ENCODE results near the gene MMP17. TPM values are rescaled to one million over a fixed set of nuclear protein-coding genes. Genes with fewer than 3 reads are reported as not detected.

MMP17 gene
- total and polyA plus RNA-seq, 2 of the 4 experiments (the other 2 are of a cell fraction) = 1.4 to 11.8 TPM

DNA sequence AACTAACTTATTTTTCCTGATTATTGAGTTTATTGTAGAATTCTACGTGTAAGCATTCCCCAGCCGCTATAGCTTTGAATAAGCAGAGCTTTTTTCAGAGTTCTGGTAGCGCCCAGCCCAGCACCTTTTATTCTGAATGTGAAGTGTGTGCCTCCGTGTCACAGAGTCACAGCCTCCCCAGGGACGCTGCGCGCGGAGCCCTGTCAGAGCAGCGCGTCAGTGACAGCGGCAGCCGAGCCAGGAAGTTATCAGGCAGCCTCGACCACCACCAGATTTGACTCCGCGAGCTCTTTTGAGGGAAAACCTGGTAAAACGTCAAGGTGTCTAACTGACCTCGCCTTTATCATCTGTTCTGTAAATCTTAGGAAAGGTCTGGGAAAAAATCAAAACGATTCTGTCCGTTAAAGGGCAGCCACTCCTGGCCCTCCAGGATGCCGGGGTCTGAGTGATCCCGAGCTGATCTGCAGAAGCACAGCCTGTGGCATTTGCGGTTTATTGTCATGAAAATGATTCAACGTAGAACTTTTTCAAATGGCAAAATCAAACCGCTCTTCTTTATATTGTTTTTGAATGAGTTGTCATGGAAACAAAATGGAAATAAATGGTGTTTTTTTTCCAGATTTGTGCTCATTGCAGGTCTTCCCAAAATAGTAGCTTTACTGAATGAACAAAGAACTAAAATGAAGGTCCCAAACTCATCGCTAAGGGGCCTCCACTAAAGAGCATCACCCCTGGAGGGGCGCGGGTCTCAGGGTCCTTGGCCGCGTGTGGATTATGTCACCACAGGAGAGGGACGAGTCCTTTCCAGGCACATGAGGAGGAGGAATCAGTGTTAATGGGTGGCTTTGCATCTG, 43.1 kb upstream of the MMP17 start:
- Histone ChIP-seq H4K8ac (ENCODE audit: low read depth in 2 of 2, low read length in 2 of 2) (peak overlapping the region in 1 of 2 experiments; percentile 46; a peak in 1 of 4 replicates), H2BK5ac (ENCODE audit: low read depth, low read length, poor library complexity, severe bottlenecking) (peak overlapping the region; percentile 73), H3K9me1 (ENCODE audit: insufficient read depth, low read length) (peaks cover 7% of the 10 kb centered on the region), H3K27ac (ENCODE audit: insufficient read depth, low read length) (peak overlapping the region; percentile 62), H2AK9ac (replicated peaks; ENCODE audit: low read depth, low read length, poor library complexity) (peak overlapping the region; percentile 58), H4K91ac (ENCODE audit: insufficient read depth, low read depth, low read length) (peak overlapping the region; percentile 52; the same call in 1 of the 2 replicates), H3K4me3 (ENCODE audit: insufficient read depth, low read depth, low read length) (no peak overlapping the region), H3K36me3 (ENCODE audit: control insufficient read depth, insufficient read depth, low read length) (peaks cover 39% of the 10 kb centered on the region), H2BK20ac (ENCODE audit: low read depth, low read length) (peak overlapping the region; percentile 9), H4K5ac (ENCODE audit: low read depth, low read length) (no peak overlapping the region), H3K23ac (ENCODE audit: low read depth, low read length) (no peak overlapping the region), H2AFZ (replicated peaks; ENCODE audit: low read length, poor library complexity) (peak overlapping the region; percentile 8), H3K18ac (ENCODE audit: low read depth, low read length) (no peak overlapping the region), H3K4me1 (ENCODE audit: control insufficient read depth, insufficient read depth, low read length) (peaks cover 5% of the 10 kb centered on the region; the same call in 1 of the 2 replicates), H3K9ac (ENCODE audit: low read depth, low read length) (no peak overlapping the region), H3K79me1 (ENCODE audit: low read depth in 1 of 2, low read length in 2 of 2) (peaks cover 7 to 32% of the 10 kb centered on the region in 2 experiments; a peak in 2 of 4 replicates), H3K9me3 (ENCODE audit: control insufficient read depth, insufficient read depth, low read length) (no peaks in the 10 kb centered on the region), H2BK15ac (ENCODE audit: low read depth, low read length) (peak overlapping the region; percentile 63; the same call in 1 of the 3 replicates), H3K4ac (ENCODE audit: low read depth, low read length) (peak overlapping the region; percentile 84), H3K56ac (ENCODE audit: extremely low read depth, insufficient read depth, low read length) (no peak overlapping the region), H2BK120ac (ENCODE audit: low read depth, low read length) (peak overlapping the region; percentile 83), H3K27me3 (ENCODE audit: control insufficient read depth, insufficient read depth, low read length) (no peaks in the 10 kb centered on the region), H4K20me1 (ENCODE audit: insufficient read depth, low read length) (peaks cover 5% of the 10 kb centered on the region; the same call in 1 of the 2 replicates), H3K4me2 (ENCODE audit: low read depth, low read length) (no peak overlapping the region), H2AK5ac (ENCODE audit: low read depth, low read length) (peak overlapping the region; percentile 67; the same call in 1 of the 2 replicates), H3K14ac (replicated peaks; ENCODE audit: low read depth, low read length) (peak overlapping the region; percentile 66)
- intact Hi-C loops (cut with micrococcal nuclease) (loop anchor here (5.0 kb wide), 1 partner anchor 868 kb away; no protein-coding TSS in a partner anchor), in situ Hi-C loops (cut with MboI; ENCODE audit: low sequenced_read_pairs) (no loop called here), dilution Hi-C loops (cut with HindIII; ENCODE audit: low sequenced_read_pairs, unreplicated experiment) (no loop called here)
- 89% methylated on average over 19 of the region's 30 CpGs; no CpG with 5 or more reads in 1 of the 2 experiments for WGBS, 2 experiments (ENCODE audit: extremely low coverage in 2 of 2, insufficient read length in 1 of 2)
- BruUV-seq (replicated peaks) = no TSS peak
- ATAC-seq (ENCODE audit: low read depth) = no peak
- DNase-seq = peak; percentile 41
- POLR2A ChIA-PET (ENCODE audit: unreplicated experiment) = no interaction called here
- CTCF ChIA-PET = no interaction called here
- no peak for TF ChIP-seq RAD21 (IDR thresholded peaks at IDR 0.05; ENCODE audit: low read length)
- TF ChIP-seq RFX5 (IDR thresholded peaks at IDR 0.05; ENCODE audit: low read depth, low read length) = no peak
- no peak for TF ChIP-seq FOS (IDR thresholded peaks at IDR 0.05; ENCODE audit: low read depth, low read length)
- TF ChIP-seq, protein P1, sequence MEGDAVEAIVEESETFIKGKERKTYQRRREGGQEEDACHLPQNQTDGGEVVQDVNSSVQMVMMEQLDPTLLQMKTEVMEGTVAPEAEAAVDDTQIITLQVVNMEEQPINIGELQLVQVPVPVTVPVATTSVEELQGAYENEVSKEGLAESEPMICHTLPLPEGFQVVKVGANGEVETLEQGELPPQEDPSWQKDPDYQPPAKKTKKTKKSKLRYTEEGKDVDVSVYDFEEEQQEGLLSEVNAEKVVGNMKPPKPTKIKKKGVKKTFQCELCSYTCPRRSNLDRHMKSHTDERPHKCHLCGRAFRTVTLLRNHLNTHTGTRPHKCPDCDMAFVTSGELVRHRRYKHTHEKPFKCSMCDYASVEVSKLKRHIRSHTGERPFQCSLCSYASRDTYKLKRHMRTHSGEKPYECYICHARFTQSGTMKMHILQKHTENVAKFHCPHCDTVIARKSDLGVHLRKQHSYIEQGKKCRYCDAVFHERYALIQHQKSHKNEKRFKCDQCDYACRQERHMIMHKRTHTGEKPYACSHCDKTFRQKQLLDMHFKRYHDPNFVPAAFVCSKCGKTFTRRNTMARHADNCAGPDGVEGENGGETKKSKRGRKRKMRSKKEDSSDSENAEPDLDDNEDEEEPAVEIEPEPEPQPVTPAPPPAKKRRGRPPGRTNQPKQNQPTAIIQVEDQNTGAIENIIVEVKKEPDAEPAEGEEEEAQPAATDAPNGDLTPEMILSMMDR (conservative IDR thresholded peaks at IDR 0.05; ENCODE audit: low read depth, low read length) = no peak
- TF ChIP-seq, protein P2, sequence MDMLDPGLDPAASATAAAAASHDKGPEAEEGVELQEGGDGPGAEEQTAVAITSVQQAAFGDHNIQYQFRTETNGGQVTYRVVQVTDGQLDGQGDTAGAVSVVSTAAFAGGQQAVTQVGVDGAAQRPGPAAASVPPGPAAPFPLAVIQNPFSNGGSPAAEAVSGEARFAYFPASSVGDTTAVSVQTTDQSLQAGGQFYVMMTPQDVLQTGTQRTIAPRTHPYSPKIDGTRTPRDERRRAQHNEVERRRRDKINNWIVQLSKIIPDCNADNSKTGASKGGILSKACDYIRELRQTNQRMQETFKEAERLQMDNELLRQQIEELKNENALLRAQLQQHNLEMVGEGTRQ (IDR thresholded peaks at IDR 0.05; ENCODE audit: low read depth, low read length) = no peak
- TF ChIP-seq MAFK (IDR thresholded peaks at IDR 0.05; ENCODE audit: low read depth, low read length) = no peak
- no peak for TF ChIP-seq MXI1 (IDR thresholded peaks at IDR 0.05; ENCODE audit: borderline replicate concordance, low read depth, low read length)
- TF ChIP-seq NFE2L2 (IDR thresholded peaks at IDR 0.05; ENCODE audit: low read depth, low read length) = no peak
- TF ChIP-seq POLR2A (IDR thresholded peaks at IDR 0.05; ENCODE audit: low read depth, low read length) = no peak
- TF ChIP-seq CEBPB (IDR thresholded peaks at IDR 0.05; ENCODE audit: low read depth, low read length) = no peak
- TF ChIP-seq CHD1 (IDR thresholded peaks at IDR 0.05; ENCODE audit: low read depth, low read length) = no peak
- TF ChIP-seq MAZ (IDR thresholded peaks at IDR 0.05; ENCODE audit: borderline replicate concordance, low read depth, low read length) = no peak
- no peak for TF ChIP-seq SMC3 (IDR thresholded peaks at IDR 0.05; ENCODE audit: low read depth, low read length)
- no peak for TF ChIP-seq BHLHE40 (IDR thresholded peaks at IDR 0.05; ENCODE audit: low read depth, low read length)
- TF ChIP-seq RCOR1 (IDR thresholded peaks at IDR 0.05; ENCODE audit: insufficient replicate concordance, low read length) = no peak
